B cell (primary cell): ENCODE results near the gene CERK. TPM values are rescaled to one million over a fixed set of nuclear protein-coding genes. Genes with fewer than 3 reads are reported as not detected.
A peak's percentile ranks its signal among the peaks of the same experiment; 100 is the strongest.

ENCODE experiments used
- ATAC-seq: fragments of 200-7000 bp; cut with Tn5 transposase; one replicate; pipeline ENCODE4 v1.10.0; 2021; ENCODE audit warnings: low read depth, mild to moderate bottlenecking, moderate number of reproducible peaks, moderate library complexity
- CTCF ChIA-PET: fragments of 350-600 bp; sonication (Branson Sonifier 250); formaldehyde crosslinking; loops from one replicate; lab custom pipeline; 2021; ENCODE audit warnings: antibody characterized with exemption, inconsistent platforms; lab: Charles Lee
- POLR2A ChIA-PET: fragments of 350-600 bp; sonication (Branson Sonifier 250); formaldehyde crosslinking; loops from one replicate; lab custom pipeline; 2021; ENCODE audit warnings: antibody characterized with exemption; lab: Charles Lee
- DNase-seq: peaks from one replicate; pipeline ENCODE4 v3.0.0; 2013
- H2AFZ ChIP-seq: 2 replicates; pipeline ENCODE4 v1.6.1; 2012; ENCODE audit warnings: mild to moderate bottlenecking, low read depth, low read length; ENCODE audit not compliant: insufficient read depth, poor library complexity, severe bottlenecking
- H3K27ac ChIP-seq, 2 donors: 1 replicate in 1 of 2; 2 replicates in 1 of 2; pipeline ENCODE4 v1.5.1; 2012 to 2013; ENCODE audit warnings: low read length in 2 of 2, mild to moderate bottlenecking in 2 of 2, moderate library complexity in 1 of 2
- H3K27me3 ChIP-seq, 4 experiments: fragments of 200-600 bp in 1 of 4; sonication (generic) in 1 of 4; replicated peaks in 1 of 4; 1 replicate in 2 of 4; 2 replicates in 2 of 4; pipeline versions ENCODE4 v1.6.1 to v1.7.0; 2013 to 2016; ENCODE audit warnings: low read length in 3 of 4, mild to moderate bottlenecking in 2 of 4, mixed read lengths in 1 of 4, moderate library complexity in 1 of 4; ENCODE audit not compliant: insufficient read depth in 4 of 4, control insufficient read depth in 3 of 4; ENCODE audit errors: control extremely low read depth in 1 of 4
- H3K36me3 ChIP-seq, 2 experiments: replicated peaks in 1 of 2; 1 replicate in 1 of 2; 2 replicates in 1 of 2; pipeline versions ENCODE4 v1.6.1 to v1.7.1; 2013; ENCODE audit warnings: low read length in 1 of 2; ENCODE audit not compliant: insufficient read depth in 2 of 2, control insufficient read depth in 1 of 2; ENCODE audit errors: control extremely low read depth in 1 of 2, extremely low read depth in 1 of 2
- H3K4me1 ChIP-seq, 2 donors: fragments of 200-600 bp in 1 of 2; sonication (generic) in 1 of 2; 1 replicate in 1 of 2; 2 replicates in 1 of 2; pipeline versions ENCODE4 v1.5.1 to v1.6.1; 2013 to 2017; ENCODE audit warnings: low read length in 2 of 2; ENCODE audit not compliant: control insufficient read depth in 2 of 2, insufficient read depth in 2 of 2
- H3K4me2 ChIP-seq: replicated peaks from 2 replicates; pipeline ENCODE3; 2012; ENCODE audit warnings: mild to moderate bottlenecking, low read depth, low read length; ENCODE audit not compliant: poor library complexity, severe bottlenecking
- H3K4me3 ChIP-seq, 5 experiments: fragments of 200-600 bp in 1 of 5; sonication (generic) in 1 of 5; 1 replicate in 3 of 5; 2 replicates in 2 of 5; pipeline versions ENCODE4 v1.5.1 to v1.7.0; 2011 to 2016; ENCODE audit warnings: low read length in 4 of 5, mild to moderate bottlenecking in 4 of 5, low read depth in 2 of 5, control low read depth in 1 of 5, moderate library complexity in 1 of 5; ENCODE audit not compliant: insufficient read depth in 1 of 5; ENCODE audit errors: control extremely low read depth in 1 of 5, extremely low read depth in 1 of 5
- H3K79me2 ChIP-seq: fragments of 200-600 bp; sonication (generic); one replicate; pipeline ENCODE4 v1.6.0; 2016; ENCODE audit warnings: low read length; ENCODE audit not compliant: control insufficient read depth, insufficient read depth
- H3K9ac ChIP-seq: fragments of 200-600 bp; sonication (generic); 2 replicates; pipeline ENCODE4 v1.6.1; 2017; ENCODE audit warnings: mild to moderate bottlenecking, low read length, moderate library complexity
- H3K9me3 ChIP-seq, 3 donors: one replicate each; pipeline versions ENCODE4 v1.6.1 to v1.7.1; 2013; ENCODE audit warnings: low read length in 2 of 3; ENCODE audit not compliant: control insufficient read depth in 2 of 3, insufficient read depth in 1 of 3; ENCODE audit errors: control extremely low read depth in 1 of 3
- H4K20me1 ChIP-seq: 2 replicates; pipeline ENCODE4 v1.6.0; 2012; ENCODE audit warnings: mild to moderate bottlenecking, low read length; ENCODE audit not compliant: insufficient read depth, control insufficient read depth, poor library complexity, severe bottlenecking
- H3K27ac Mint-ChIP-seq: one replicate; pipeline ENCODE4 v1.8.0; 2021; ENCODE audit warnings: mixed read lengths
- H3K27me3 Mint-ChIP-seq: one replicate; pipeline ENCODE4 v1.8.0; 2021; ENCODE audit warnings: mixed read lengths
- H3K4me1 Mint-ChIP-seq: one replicate; pipeline ENCODE4 v1.8.0; 2021; ENCODE audit warnings: mixed read lengths
- H3K4me3 Mint-ChIP-seq: one replicate; pipeline ENCODE4 v1.8.0; 2021; ENCODE audit warnings: mixed read lengths
- H3K9me3 Mint-ChIP-seq: one replicate; pipeline ENCODE4 v1.8.0; 2022; ENCODE audit warnings: mixed read lengths; ENCODE audit not compliant: insufficient read depth
- CTCF ChIP-seq: fragments of 200-600 bp; IDR thresholded peaks from one replicate; pipeline ENCODE4 v1.8.0; 2022; ENCODE audit warnings: antibody characterized with exemption, mild to moderate bottlenecking
- EZH2 ChIP-seq: IDR thresholded peaks from 2 replicates; pipeline ENCODE4 v1.6.1; 2012; ENCODE audit warnings: borderline replicate concordance, low read depth, mild to moderate bottlenecking, moderate library complexity, low read length; ENCODE audit not compliant: insufficient read depth, poor library complexity, severe bottlenecking
- WGBS: methylation state at CpG from one replicate; pipeline ENCODE4 v1.1.5; 2013; ENCODE audit warnings: missing lambda C conversion rate; ENCODE audit not compliant: insufficient coverage; 5-methylcytosine and 5-hydroxymethylcytosine counted together
- intact Hi-C: fragments of 100-400 bp; cut with micrococcal nuclease; formaldehyde crosslinking; loops from one replicate; pipeline ENCODE4 v1.10.0; 2022
- polyA plus RNA-seq: library from polyadenylated mRNA; depleted of rRNA; stranded (reverse); fragments of >200 nt; gene quantifications from 2 replicates; pipeline ENCODE4 v1.2.3, GENCODE V29; 2012
- total RNA-seq, 2 donors: library from RNA; stranded (reverse); fragments of 120-200 nt in 1 of 2; gene quantifications; 1 replicate in 1 of 2; 2 replicates in 1 of 2; pipeline versions ENCODE4 v1.2.3 to v1.2.4, GENCODE V29; 2013 to 2022

CERK gene
- total and polyA plus RNA-seq, 2 donors (not counting 1 experiment from before 2014, with no cell fraction given) = 23.2 to 48.3 TPM

GRCh38 chr22:46755525-46755924 is 17.5 kb upstream of the CERK start:
- no peak for ATAC-seq
- WGBS = no CpG with 5 or more reads among the region's 2 CpGs
- Mint-ChIP-seq H3K27me3 (no peaks in the 10 kb centered on the region), H3K4me3 (no peak overlapping the region), H3K27ac (no peak overlapping the region), H3K9me3 (peaks cover 5% of the 10 kb centered on the region), H3K4me1 (peaks cover 17% of the 10 kb centered on the region)
- Histone ChIP-seq H3K27ac (no peak overlapping the region), H3K4me2 (no peak overlapping the region), H3K79me2 (peaks cover 19% of the 10 kb centered on the region), H3K9me3 (peaks cover 0 to 17% (median 13%) of the 10 kb centered on the region in 3 donors), H2AFZ (no peak overlapping the region), H3K9ac (no peak overlapping the region), H3K36me3 (no peaks in the 10 kb centered on the region), H4K20me1 (no peaks in the 10 kb centered on the region), H3K4me1 (peaks cover 6 to 28% of the 10 kb centered on the region in 2 donors), H3K27me3 (peaks cover 0 to 6% (median 0%) of the 10 kb centered on the region in 4 experiments), H3K4me3 (no peak overlapping the region)
- intact Hi-C loops = no loop called here
- no peak for DNase-seq
- POLR2A ChIA-PET = interaction anchor here (0.6 kb wide), 1 partner anchor 39 kb away, joined by 9 read pairs; no protein-coding TSS in a partner anchor
- CTCF ChIA-PET = interaction anchor here (5.4 to 13.1 kb wide), 4 partner anchors 13 to 193 kb away, joined by 49 to 468 read pairs (median 69); no protein-coding TSS in a partner anchor
- TF ChIP-seq CTCF (no peak), EZH2 (no peak)

GRCh38 chr22:46754826-46755225 is 16.8 kb upstream of the CERK start:
- peaks cover 1% of the 10 kb centered on the region for H3K27me3 Mint-ChIP-seq
- Histone ChIP-seq H3K9ac (no peak overlapping the region), H3K27ac (no peak overlapping the region), H2AFZ (no peak overlapping the region), H3K27me3 (peaks cover 0 to 6% (median 0%) of the 10 kb centered on the region in 4 experiments), H3K9me3 (peaks cover 0 to 17% (median 13%) of the 10 kb centered on the region in 3 donors), H3K4me3 (no peak overlapping the region), H3K4me2 (no peak overlapping the region), H3K4me1 (peaks cover 6 to 35% of the 10 kb centered on the region in 2 donors), H3K79me2 (peaks cover 15% of the 10 kb centered on the region), H3K36me3 (no peaks in the 10 kb centered on the region), H4K20me1 (no peaks in the 10 kb centered on the region)
- no peak for DNase-seq
- H3K4me1 Mint-ChIP-seq = peaks cover 24% of the 10 kb centered on the region
- intact Hi-C loops = no loop called here
- peaks cover 5% of the 10 kb centered on the region for H3K9me3 Mint-ChIP-seq
- ChIA-PET POLR2A (interaction anchor here (0.6 kb wide), 1 partner anchor 142 kb away, joined by 3 read pairs; no protein-coding TSS in a partner anchor), CTCF (interaction anchor here (0.8 to 13.1 kb wide), 3 partner anchors 8 to 48 kb away, joined by 3 to 468 read pairs (median 87); no protein-coding TSS in a partner anchor)
- no peak overlapping the region for H3K4me3 Mint-ChIP-seq
- no peak for ATAC-seq
- 91% methylated on average over 3 of the region's 6 CpGs for WGBS
- TF ChIP-seq EZH2 = no peak
- TF ChIP-seq CTCF = no peak
- H3K27ac Mint-ChIP-seq = peak overlapping the region; percentile 56
